Measurements from ENCODE around the gene UPP2. TPM values are rescaled to one million over a fixed set of nuclear protein-coding genes. Genes with fewer than 3 reads are reported as not detected.

UPP2 gene
- total RNA-seq, 1 experiment from 2014 or later, result not detected

DNA sequence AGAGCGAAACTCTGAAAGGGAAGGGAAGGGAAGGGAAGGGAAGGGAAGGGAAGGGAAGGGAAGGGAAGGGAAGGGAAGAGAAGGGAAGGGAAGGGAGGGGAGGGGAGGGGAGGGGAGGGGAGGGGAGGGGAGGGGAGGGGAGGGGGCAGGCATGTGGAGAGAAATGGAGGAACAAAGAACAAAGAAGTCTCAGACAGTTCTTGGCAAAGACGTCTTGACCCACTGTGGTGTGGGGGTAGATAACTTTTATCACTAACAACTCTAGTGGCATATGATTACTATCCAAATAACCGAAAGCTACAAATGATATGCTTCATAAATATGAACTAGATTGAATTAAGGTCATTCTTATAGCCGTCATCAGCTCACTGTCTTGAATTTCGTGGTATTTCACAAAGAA, 3.2 kb downstream of the UPP2 start:
- no peak for DNase-seq (ENCODE audit: low spot score)

- no peak for DNase-seq (ENCODE audit: low spot score)
Observed at GRCh38 chr2:158112992-158113391, 11.3 kb downstream of the UPP2 start.

GRCh38 chr2:158113741-158114295, 12.1 kb downstream of the UPP2 start:
- DNase-seq (ENCODE audit: low spot score), result no peak

DNA sequence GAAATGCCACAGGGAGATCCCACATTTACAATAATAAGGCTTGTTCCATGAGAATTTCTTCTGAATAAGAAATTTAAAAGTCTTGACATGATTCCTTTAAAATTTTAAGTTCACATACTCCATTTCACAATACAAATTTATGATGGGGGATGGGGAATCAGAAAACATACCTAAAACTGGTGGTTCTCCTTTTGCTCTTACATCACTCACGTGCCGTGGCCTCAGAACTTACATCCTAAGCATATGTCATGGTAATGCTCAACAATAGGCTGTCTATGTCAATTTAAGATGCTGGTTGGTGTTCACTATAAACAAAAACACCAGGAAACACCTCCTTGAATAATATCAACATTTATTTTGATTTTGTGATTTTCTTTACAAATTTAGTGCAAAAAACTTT, 12.8 kb downstream of the UPP2 start:
- DNase-seq (ENCODE audit: low spot score), result no peak

DNA sequence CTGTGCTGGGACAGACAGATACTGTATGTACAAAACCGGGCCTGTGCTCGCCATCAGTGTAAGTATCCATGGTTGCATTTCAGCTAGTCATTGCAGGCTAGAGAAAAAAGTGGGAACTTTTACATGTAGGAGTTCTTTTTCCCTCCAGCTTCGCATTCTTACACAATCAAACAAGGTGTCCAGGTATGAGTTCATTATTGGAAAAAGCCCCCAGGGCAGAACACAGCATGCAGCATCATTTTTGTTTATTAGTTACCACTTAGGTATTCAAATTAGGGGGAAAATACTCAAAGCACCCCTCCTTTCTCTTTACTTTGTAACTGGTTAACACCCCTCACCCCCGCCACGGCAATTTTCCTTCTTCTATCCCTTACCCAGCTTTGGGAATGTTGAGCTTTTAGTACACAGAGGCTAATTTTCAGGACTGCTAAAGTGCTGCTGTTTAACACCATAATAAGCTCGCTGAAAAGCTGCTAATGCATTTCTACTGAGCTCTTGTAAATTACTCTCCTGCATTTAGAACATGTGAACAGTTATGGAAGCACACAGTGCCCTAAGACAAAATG, 13.6 kb downstream of the UPP2 start:
- no peak for DNase-seq (ENCODE audit: low spot score)

DNA sequence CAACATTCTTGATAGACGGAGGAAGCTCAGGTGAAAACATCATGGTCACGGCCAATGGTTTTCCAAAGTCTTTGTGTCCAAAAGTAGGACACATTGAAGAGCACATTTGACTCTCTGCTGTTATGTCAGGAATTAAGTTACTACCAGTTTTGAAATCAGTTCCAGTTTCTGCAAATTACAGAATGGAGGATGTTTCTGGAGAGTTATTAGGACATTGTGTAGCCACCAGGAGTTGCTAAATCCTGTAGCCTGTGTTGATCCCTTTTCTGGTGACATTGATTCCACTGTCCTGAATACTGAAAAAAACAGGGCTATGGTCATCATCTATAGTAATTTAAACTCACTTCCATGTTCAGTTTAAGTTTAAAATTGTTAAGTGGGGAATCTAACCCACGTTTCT, 15.3 kb downstream of the UPP2 start:
- no peak for DNase-seq (ENCODE audit: low spot score)

GRCh38 chr2:158120102-158120501, 18.4 kb downstream of the UPP2 start:
- DNase-seq (ENCODE audit: low spot score), result no peak

DNA sequence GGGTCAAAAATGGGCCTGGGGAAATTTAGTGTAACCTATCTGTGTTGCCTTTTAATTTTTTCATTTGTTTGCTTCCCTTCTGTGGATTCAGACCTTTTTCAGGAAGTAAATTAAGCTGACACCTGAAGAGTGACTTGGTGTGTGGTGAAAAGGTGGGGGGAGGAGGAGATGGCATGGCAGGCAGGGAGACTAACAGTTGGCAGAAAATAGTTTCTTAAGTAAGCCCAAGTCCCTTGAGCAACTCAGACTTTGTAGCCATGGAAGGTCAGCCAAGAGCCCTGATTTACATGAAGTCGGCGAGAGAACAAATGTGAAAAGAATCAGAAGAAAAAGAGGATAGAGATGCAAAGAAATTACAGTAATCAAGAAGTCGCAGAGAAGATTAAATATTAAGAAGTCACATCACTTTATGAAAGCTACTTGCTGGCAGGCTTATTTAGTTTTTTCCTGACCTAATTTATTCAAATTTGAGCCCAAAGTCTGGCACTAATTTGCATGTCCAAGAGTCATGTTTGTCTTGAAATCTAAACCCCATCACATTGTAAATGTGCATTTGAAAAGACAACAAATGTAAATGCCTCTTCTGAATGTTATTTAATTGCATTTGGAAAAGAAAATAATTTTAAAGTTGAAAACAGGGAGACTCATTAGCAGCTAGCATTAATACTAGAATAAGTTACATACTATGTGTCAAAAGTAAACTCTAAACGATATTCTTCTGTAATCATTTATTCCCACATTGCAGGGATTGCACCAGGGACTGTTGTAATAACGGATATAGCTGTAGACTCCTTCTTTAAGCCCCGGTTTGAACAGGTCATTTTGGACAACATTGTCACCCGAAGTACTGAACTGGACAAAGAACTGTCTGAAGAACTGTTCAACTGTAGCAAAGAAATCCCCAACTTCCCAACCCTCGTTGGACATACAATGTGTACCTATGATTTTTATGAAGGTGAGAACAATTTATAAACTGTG, 19.3 kb downstream of the UPP2 start:
- peak; percentile 28 for DNase-seq (ENCODE audit: low spot score)

GRCh38 chr2:158124896-158125295, 23.2 kb downstream of the UPP2 start:
- no peak for DNase-seq (ENCODE audit: low spot score)

- DNase-seq (ENCODE audit: low spot score), result peak; percentile 35
Observed at GRCh38 chr2:158125756-158126498, 24.3 kb downstream of the UPP2 start.

DNA sequence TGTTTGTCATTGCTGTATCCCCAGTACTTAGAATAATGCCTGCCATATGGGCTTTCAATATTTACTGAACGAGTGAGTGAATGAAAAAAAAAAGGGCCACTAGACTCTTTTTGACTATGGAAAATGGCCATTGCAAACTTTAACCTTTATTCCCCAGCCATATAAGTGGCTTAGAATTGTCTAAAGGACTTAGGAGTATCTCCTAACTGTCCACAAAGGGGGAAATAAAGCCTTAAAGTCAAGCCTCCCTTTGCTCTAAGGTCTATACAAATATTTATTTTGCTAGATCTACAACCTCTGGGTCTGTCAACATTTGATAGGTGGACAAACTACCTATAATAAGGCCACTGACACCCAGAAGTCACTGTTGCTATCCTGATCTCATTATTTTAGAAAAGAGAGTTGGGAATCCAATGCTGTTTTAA, 25.7 kb downstream of the UPP2 start:
- no peak for DNase-seq (ENCODE audit: low spot score)

- DNase-seq (ENCODE audit: low spot score), result peak; percentile 89
Observed at GRCh38 chr2:158128168-158128973, 26.7 kb downstream of the UPP2 start.

DNA sequence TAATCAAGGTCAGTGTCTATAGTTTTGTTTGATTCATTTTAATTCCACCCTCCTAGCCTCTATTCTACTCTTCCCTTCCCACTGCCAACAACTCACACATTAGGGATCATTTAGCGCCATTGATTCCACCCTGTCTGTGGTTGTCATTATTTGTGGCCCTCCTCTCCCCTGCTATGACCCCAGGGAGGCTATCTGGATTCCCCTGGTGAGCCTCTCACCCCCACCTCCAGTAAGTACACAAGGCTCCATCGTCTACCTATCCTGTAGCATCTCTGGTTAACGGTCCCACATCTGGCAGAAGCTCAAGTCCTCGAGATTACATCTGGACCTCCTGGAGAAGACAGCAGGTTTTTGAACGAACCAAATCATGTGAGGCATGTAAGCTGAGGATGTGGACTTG, 27.4 kb downstream of the UPP2 start:
- DNase-seq (ENCODE audit: low spot score), result no peak

DNA sequence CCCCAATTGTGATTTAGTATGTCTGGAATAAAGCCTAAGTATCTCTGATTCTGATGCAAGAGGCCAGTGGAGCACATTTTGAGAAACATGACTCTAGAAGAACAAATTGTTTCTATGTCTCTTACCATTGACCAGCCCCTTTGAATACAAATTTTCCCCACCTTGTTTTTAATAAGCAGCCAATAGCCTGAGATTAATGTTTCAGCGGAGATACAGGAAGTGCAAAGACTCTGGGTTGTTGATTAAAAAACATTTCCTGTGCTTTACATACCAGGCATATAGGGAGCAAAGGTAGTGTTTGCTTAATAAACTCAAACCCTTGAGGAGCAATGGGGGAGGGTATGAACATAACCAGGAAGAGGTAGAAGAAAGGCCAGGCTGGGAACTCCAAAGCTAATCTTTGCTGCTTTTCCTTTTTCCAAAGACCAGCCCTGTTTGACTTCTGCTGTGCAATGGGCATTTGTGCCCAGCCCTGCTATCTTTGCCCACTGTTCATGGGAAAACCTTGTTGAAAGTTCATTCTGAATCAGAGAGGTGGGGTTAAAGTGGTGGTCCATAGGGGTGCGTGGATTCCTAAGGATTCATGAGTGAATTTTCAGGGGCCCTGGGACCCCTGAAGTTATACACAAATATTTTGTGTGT, 29.3 kb downstream of the UPP2 start:
- peak; percentile 91 for DNase-seq (ENCODE audit: low spot score)

GRCh38 chr2:158131483-158131912, 29.8 kb downstream of the UPP2 start:
- peak; percentile 56 for DNase-seq (ENCODE audit: low spot score)

DNA sequence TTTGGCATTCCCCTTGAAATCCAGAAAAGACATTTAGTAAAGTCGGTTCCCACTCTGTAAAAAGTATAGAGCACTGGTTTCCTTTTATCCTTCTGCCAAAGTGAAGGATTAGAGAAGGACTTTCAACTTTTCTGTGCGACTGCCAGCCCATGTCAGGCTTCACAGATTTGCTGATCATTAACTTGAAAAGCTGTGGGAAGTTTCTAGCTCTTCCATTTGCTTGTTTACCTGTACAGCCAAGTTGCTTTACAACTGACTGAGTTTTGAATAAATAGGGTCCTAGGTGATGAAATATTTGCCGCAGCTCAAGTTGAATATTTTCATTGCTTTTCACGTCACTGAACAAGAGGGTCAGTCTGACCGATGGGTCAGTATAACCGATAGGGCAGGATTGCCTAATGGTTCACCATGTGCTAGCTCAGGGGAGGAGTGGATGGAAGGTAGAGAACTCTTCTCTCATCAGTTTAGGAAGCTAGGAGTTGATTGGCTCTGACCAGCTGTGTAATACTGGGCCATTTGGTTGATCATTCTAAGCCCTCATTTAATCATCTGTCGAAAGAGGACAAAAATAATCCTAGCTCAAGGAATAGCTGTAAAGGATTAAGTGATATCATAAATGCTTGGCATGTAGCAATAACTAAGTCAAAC, 30.4 kb downstream of the UPP2 start:
- peak; percentile 69 for DNase-seq (ENCODE audit: low spot score)

GRCh38 chr2:158134055-158134454, 32.4 kb downstream of the UPP2 start:
- no peak for DNase-seq (ENCODE audit: low spot score)

GRCh38 chr2:158134655-158135054, 33.0 kb downstream of the UPP2 start:
- DNase-seq (ENCODE audit: low spot score), result peak; percentile 71

- DNase-seq (ENCODE audit: low spot score), result no peak
Observed at GRCh38 chr2:158135096-158135495, 33.4 kb downstream of the UPP2 start.

GRCh38 chr2:158138255-158138654, 36.6 kb downstream of the UPP2 start:
- peak; percentile 54 for DNase-seq (ENCODE audit: low spot score)

Data from HT-29 (cell line).